ENCODE measurements around the gene OSBPL5.

OSBPL5 gene

GRCh38 chr11:3149852-3150188 is 15.3 kb downstream of the OSBPL5 start:
- H3K4me2 ChIP-seq (ENCODE audit: low read length) = no peak overlapping the region
- H4K20me1 ChIP-seq (ENCODE audit: insufficient read depth, low read length) = no peaks in the 10 kb centered on the region
- H3K27me3 ChIP-seq (ENCODE audit: low read depth, low read length) = no peaks in the 10 kb centered on the region
- no peaks in the 10 kb centered on the region for H3K4me1 ChIP-seq (ENCODE audit: low read length)
- H3K9me3 ChIP-seq (ENCODE audit: insufficient read depth, low read length) = no peaks in the 10 kb centered on the region
- H3K27ac ChIP-seq (ENCODE audit: low read length) = no peak overlapping the region
- H3K4me3 ChIP-seq (ENCODE audit: low read length) = no peak overlapping the region
- H3K9ac ChIP-seq (ENCODE audit: low read length) = no peak overlapping the region
- no peaks in the 10 kb centered on the region for H3K36me3 ChIP-seq (replicated peaks; ENCODE audit: low read depth, low read length)
- TF ChIP-seq EZH2phosphoT487 (IDR thresholded peaks at IDR 0.05; ENCODE audit: low read depth) (no peak), CTCF (IDR thresholded peaks at IDR 0.05; ENCODE audit: low read depth, low read length) (no peak)
- H2AFZ ChIP-seq (ENCODE audit: low read depth, low read length) = no peak overlapping the region
- no peaks in the 10 kb centered on the region for H3K79me2 ChIP-seq (ENCODE audit: low read length)

DNA sequence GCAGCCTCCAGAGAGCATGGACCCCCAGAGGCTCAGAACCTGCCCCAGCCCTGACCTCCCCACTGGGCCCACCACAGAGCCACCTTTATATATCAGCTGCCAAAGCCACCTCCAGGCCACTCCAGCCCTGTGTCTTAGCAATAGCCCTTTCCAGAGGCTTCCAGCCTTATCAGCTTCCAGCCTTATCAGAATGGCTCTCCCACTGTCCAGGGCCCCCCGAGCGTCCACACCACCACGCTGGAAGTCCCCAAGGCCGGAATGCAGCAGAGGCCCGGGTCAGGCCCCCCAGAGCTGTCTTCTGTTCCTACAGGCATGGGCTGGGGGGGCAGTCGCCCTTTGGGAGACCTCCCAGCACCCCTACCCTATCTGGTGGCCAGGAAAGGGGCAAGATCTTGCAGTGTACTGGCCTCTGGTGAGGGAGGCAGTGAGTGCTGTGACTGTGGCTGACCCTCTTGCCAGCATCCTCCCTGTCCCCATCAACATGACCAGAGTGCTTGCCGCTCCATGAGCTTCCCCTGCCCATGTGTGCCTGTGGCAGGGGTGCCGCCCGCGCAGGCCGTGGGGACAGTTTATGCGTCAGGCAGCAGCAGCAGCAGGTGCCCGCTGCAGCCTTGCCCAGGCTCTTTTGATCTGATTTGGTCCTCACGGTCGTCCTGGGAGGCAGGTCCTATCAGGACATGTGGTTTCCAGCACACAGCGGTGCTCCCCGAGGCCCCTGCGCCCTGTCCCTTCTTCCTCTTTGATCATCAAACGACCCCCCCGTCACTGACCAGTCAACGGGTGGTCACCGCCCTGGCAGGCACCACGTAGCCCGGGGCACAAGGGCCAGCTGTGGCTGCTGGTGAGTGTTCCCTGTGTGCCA is 15.9 kb downstream of the OSBPL5 start:
- TF ChIP-seq EZH2phosphoT487 (IDR thresholded peaks at IDR 0.05; ENCODE audit: low read depth) = no peak
- Histone ChIP-seq H4K20me1 (ENCODE audit: insufficient read depth, low read length) (no peaks in the 10 kb centered on the region), H3K4me2 (ENCODE audit: low read length) (no peak overlapping the region), H3K27ac (ENCODE audit: low read length) (no peak overlapping the region), H3K27me3 (ENCODE audit: low read depth, low read length) (no peaks in the 10 kb centered on the region), H3K9me3 (ENCODE audit: insufficient read depth, low read length) (no peaks in the 10 kb centered on the region), H3K9ac (ENCODE audit: low read length) (no peak overlapping the region), H3K79me2 (ENCODE audit: low read length) (no peaks in the 10 kb centered on the region), H3K36me3 (replicated peaks; ENCODE audit: low read depth, low read length) (no peaks in the 10 kb centered on the region), H3K4me3 (ENCODE audit: low read length) (no peak overlapping the region), H3K4me1 (ENCODE audit: low read length) (no peaks in the 10 kb centered on the region), H2AFZ (ENCODE audit: low read depth, low read length) (no peak overlapping the region)

DNA sequence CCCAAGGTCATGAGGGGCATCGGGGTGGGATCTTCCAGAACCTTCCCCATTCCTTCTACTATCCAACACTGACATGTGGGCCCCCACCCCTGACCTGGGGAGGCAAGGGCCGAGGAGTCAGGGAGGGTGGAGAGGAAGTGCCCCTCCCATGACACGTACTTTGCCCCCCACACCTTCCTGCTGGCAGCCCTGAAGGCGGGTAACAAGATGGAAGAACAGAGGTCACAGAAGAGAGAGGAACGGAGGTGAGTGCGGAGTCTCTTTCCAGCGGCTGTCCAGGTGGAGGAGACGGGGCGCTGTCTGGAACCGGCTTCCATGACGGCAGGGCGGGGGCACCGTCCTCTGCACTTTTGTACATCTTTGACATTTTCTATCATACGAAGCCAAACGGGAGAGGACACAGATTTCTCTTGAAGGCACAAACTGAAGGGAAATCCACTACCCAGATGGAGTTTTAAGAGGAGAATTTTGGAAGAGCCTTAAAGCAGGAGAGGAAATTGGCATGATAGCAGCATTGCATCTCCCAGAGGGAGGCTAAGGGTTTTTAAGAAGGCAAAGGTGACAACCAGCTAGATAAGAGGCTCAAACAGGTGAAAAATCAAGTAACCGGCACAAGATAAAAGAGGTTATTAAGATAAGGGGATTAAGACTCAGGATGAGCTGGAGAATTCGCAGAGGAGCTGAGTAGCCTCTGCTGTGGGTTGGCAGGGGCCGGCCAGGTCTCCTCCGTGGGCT is 16.7 kb downstream of the OSBPL5 start:
- H3K27ac ChIP-seq (ENCODE audit: low read length) = no peak overlapping the region
- no peak overlapping the region for H2AFZ ChIP-seq (ENCODE audit: low read depth, low read length)
- no peaks in the 10 kb centered on the region for H3K9me3 ChIP-seq (ENCODE audit: insufficient read depth, low read length)
- no peak overlapping the region for H3K9ac ChIP-seq (ENCODE audit: low read length)
- no peaks in the 10 kb centered on the region for H3K79me2 ChIP-seq (ENCODE audit: low read length)
- TF ChIP-seq EZH2phosphoT487 (IDR thresholded peaks at IDR 0.05; ENCODE audit: low read depth) = no peak
- no peaks in the 10 kb centered on the region for H3K36me3 ChIP-seq (replicated peaks; ENCODE audit: low read depth, low read length)
- H3K4me2 ChIP-seq (ENCODE audit: low read length) = no peak overlapping the region
- H4K20me1 ChIP-seq (ENCODE audit: insufficient read depth, low read length) = no peaks in the 10 kb centered on the region
- H3K4me1 ChIP-seq (ENCODE audit: low read length) = no peaks in the 10 kb centered on the region
- no peak overlapping the region for H3K4me3 ChIP-seq (ENCODE audit: low read length)
- H3K27me3 ChIP-seq (ENCODE audit: low read depth, low read length) = no peaks in the 10 kb centered on the region

DNA sequence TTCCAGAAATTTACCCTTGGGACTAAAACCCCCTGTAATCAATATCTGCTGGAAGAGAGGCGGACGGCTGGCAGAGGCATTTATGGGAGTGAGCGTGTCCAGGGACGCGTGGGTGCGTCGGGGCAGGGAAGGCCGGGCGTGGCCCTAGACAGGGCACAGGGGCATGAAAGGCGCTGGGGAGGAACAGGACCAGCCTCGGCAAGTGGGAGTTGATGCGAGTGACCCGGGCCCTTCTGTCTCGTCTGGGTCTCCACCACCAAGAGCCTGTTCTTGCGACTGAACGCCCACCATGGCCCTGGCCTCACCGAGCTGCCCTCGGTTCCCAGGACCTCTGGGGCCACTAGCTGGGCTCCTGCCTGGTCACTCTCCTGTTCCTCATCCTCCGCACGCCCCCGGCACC is 17.5 kb downstream of the OSBPL5 start:
- no peak for TF ChIP-seq EZH2phosphoT487 (IDR thresholded peaks at IDR 0.05; ENCODE audit: low read depth)
- TF ChIP-seq CTCF (IDR thresholded peaks at IDR 0.05; ENCODE audit: low read depth, low read length) = no peak
- no peaks in the 10 kb centered on the region for H3K9me3 ChIP-seq (ENCODE audit: insufficient read depth, low read length)
- H4K20me1 ChIP-seq (ENCODE audit: insufficient read depth, low read length) = no peaks in the 10 kb centered on the region
- H3K4me1 ChIP-seq (ENCODE audit: low read length) = no peaks in the 10 kb centered on the region
- no peak overlapping the region for H3K4me3 ChIP-seq (ENCODE audit: low read length)
- no peaks in the 10 kb centered on the region for H3K79me2 ChIP-seq (ENCODE audit: low read length)
- no peak overlapping the region for H3K4me2 ChIP-seq (ENCODE audit: low read length)
- no peak overlapping the region for H3K9ac ChIP-seq (ENCODE audit: low read length)
- no peak overlapping the region for H2AFZ ChIP-seq (ENCODE audit: low read depth, low read length)
- H3K36me3 ChIP-seq (replicated peaks; ENCODE audit: low read depth, low read length) = no peaks in the 10 kb centered on the region
- no peaks in the 10 kb centered on the region for H3K27me3 ChIP-seq (ENCODE audit: low read depth, low read length)
- no peak overlapping the region for H3K27ac ChIP-seq (ENCODE audit: low read length)

DNA sequence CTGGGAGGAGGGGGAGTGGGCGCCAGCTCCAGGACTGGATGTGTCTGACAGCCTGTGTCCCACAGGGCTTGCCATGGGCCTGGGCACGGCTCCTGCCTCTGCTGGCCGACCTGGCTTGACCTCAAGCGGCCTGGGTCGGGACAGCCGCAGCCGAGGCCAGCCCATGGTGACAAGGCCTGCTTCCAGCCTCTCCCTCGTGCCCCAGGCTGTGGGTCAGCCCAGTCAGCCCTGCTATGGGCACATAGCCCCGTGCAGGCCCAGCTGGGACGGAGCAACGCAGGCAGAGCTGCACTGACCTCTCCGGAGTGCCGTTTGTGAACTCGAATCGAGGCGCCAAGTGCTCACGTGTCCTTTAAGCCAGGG is 17.9 kb downstream of the OSBPL5 start:
- no peak overlapping the region for H3K4me2 ChIP-seq (ENCODE audit: low read length)
- no peaks in the 10 kb centered on the region for H3K36me3 ChIP-seq (replicated peaks; ENCODE audit: low read depth, low read length)
- no peaks in the 10 kb centered on the region for H3K79me2 ChIP-seq (ENCODE audit: low read length)
- H3K27ac ChIP-seq (ENCODE audit: low read length) = no peak overlapping the region
- H3K4me1 ChIP-seq (ENCODE audit: low read length) = no peaks in the 10 kb centered on the region
- TF ChIP-seq CTCF (IDR thresholded peaks at IDR 0.05; ENCODE audit: low read depth, low read length) (no peak), EZH2phosphoT487 (IDR thresholded peaks at IDR 0.05; ENCODE audit: low read depth) (no peak)
- H3K9me3 ChIP-seq (ENCODE audit: insufficient read depth, low read length) = no peaks in the 10 kb centered on the region
- no peak overlapping the region for H3K4me3 ChIP-seq (ENCODE audit: low read length)
- no peaks in the 10 kb centered on the region for H4K20me1 ChIP-seq (ENCODE audit: insufficient read depth, low read length)
- no peak overlapping the region for H2AFZ ChIP-seq (ENCODE audit: low read depth, low read length)
- no peaks in the 10 kb centered on the region for H3K27me3 ChIP-seq (ENCODE audit: low read depth, low read length)
- H3K9ac ChIP-seq (ENCODE audit: low read length) = no peak overlapping the region
